BE2C (cell line): ENCODE results near the gene DRC1.

Source experiments
- DNase-seq: peaks from one replicate; pipeline ENCODE4 v3.0.0-alpha.2; 2020
- H3K27me3 ChIP-seq: fragments of 250-450 bp; sonication (Bioruptor Pico); 2 replicates; pipeline ENCODE4 v1.5.1; 2020; ENCODE audit warnings: mild to moderate bottlenecking
- H3K36me3 ChIP-seq: fragments of 250-450 bp; sonication (Bioruptor Pico); 2 replicates; pipeline ENCODE4 v1.5.1; 2020; ENCODE audit warnings: mild to moderate bottlenecking
- H3K4me1 ChIP-seq: fragments of 250-450 bp; sonication (Bioruptor Pico); 2 replicates; pipeline ENCODE4 v1.5.1; 2020
- H3K4me3 ChIP-seq: 2 replicates; pipeline ENCODE4 v1.5.1; 2011; ENCODE audit warnings: low read depth, low read length
- H3K9me3 ChIP-seq: fragments of 250-450 bp; sonication (Bioruptor Pico); 2 replicates; pipeline ENCODE4 v1.5.1; 2020
- TF ChIP-seq, protein P1 (sequence below): IDR thresholded peaks from 2 replicates; pipeline ENCODE4 v1.5.1; 2012; ENCODE audit warnings: mild to moderate bottlenecking, low read depth, low read length

Gene DRC1

DNA sequence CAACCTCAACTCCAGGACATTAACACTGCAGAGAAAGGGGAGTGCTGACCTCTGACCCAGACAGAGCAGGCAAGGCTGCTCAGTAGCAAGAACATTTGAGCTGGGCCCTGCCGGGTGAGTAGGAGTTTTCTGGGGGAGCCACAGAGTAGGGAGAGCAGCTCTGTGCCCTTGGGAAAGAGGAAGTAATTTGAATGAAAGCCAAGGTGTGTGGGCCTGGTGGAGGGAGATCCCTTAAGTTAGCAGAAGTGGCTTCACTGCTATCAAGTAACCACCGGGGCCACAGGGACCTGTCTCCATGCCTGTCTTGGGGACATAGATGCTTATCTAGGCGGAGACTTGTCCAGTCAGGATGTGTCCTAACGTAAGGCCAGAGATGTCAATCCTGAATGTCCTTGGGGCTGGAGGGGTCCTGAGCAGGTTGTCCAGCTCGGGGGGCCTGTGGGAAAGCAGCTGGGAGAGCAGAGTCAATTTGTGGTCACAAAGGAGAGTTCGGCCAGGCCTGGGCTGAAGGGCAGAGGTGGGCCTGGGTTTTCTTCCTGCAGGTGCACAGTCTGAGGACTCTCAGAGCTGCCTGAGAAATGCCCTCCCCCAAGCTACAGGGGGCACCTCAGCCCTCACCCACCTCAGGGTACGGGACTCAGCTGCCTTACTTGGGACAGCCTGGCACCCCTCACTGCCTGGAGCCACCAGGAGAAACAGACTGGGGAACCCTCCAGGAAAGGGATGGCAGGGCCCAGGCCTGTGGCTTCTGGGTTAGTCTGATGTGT is 91.2 kb downstream of the DRC1 start:
- Histone ChIP-seq H3K27me3 (no peaks in the 10 kb centered on the region), H3K4me3 (no peak overlapping the region), H3K36me3 (no peaks in the 10 kb centered on the region), H3K4me1 (no peaks in the 10 kb centered on the region), H3K9me3 (no peaks in the 10 kb centered on the region)
- TF ChIP-seq, protein P1, sequence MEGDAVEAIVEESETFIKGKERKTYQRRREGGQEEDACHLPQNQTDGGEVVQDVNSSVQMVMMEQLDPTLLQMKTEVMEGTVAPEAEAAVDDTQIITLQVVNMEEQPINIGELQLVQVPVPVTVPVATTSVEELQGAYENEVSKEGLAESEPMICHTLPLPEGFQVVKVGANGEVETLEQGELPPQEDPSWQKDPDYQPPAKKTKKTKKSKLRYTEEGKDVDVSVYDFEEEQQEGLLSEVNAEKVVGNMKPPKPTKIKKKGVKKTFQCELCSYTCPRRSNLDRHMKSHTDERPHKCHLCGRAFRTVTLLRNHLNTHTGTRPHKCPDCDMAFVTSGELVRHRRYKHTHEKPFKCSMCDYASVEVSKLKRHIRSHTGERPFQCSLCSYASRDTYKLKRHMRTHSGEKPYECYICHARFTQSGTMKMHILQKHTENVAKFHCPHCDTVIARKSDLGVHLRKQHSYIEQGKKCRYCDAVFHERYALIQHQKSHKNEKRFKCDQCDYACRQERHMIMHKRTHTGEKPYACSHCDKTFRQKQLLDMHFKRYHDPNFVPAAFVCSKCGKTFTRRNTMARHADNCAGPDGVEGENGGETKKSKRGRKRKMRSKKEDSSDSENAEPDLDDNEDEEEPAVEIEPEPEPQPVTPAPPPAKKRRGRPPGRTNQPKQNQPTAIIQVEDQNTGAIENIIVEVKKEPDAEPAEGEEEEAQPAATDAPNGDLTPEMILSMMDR = no peak
- DNase-seq = no peak

DNA sequence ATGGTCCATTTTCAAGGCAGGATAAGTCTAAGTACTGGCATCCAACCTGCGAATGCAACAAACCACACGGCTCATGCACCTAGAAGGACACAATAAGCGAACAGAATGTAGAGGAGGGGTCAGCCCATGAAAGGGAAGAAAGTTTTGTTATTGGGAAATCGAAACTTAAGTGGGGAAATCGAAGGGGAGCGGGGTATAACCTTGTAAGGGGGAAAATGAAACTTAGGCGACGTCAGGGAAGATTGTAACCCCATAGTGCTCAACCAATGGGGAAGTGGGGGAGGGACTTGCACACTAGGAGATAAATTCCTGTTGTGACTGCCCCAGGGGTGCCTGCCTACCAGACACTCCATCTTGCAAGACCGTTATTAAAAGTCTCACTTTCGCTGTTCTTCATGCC is 91.8 kb downstream of the DRC1 start:
- Histone ChIP-seq H3K27me3 (no peaks in the 10 kb centered on the region), H3K4me3 (no peak overlapping the region), H3K9me3 (no peaks in the 10 kb centered on the region), H3K4me1 (no peaks in the 10 kb centered on the region), H3K36me3 (no peaks in the 10 kb centered on the region)
- no peak for DNase-seq
- TF ChIP-seq, protein P1 = no peak

DNA sequence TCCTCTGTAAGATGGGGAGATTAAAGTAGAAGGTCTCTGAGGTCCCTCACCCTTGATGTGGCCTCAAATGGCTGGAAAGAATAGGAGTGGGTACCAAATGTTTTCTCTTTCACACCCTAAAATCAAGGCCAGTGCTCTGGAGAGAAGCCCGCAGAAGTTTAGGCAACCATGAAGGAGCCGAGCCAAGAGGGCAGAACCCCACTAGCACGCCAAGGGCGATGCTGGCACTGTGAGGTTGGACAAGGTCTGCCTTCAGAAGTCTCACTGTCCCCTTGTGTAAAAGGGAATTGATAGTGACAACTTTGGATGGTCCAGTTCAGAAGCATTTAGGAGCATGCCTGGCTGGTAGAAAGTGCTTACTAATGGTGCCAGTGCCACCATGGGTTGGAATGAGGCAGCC is 92.5 kb downstream of the DRC1 start:
- H3K27me3 ChIP-seq = no peaks in the 10 kb centered on the region
- no peak overlapping the region for H3K4me3 ChIP-seq
- H3K9me3 ChIP-seq = no peaks in the 10 kb centered on the region
- H3K36me3 ChIP-seq = no peaks in the 10 kb centered on the region
- no peaks in the 10 kb centered on the region for H3K4me1 ChIP-seq
- no peak for DNase-seq
- TF ChIP-seq, protein P1 = no peak

DNA sequence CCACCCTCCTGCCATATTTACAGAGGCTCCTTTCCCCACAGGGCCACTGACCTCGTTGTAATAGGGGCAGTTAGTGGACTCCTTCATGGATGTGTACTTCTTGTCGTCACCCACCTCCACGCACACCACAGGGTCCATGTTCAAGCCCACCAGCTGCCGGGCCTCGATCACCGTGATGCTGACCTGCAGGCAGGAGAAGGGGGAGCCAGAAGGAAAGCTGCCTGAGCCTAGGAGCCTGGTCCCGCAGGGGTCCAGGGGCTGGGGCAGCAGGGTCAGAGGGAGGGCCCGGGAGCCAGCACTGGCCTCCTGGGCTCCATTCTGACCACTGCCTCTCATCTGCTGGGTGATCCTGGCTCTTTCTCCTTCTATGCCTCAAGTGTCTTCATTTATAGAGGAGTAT is 93.2 kb downstream of the DRC1 start:
- Histone ChIP-seq H3K9me3 (no peaks in the 10 kb centered on the region), H3K36me3 (no peaks in the 10 kb centered on the region), H3K4me3 (no peak overlapping the region), H3K27me3 (no peaks in the 10 kb centered on the region), H3K4me1 (no peaks in the 10 kb centered on the region)
- no peak for DNase-seq
- TF ChIP-seq, protein P1 = no peak

DNA sequence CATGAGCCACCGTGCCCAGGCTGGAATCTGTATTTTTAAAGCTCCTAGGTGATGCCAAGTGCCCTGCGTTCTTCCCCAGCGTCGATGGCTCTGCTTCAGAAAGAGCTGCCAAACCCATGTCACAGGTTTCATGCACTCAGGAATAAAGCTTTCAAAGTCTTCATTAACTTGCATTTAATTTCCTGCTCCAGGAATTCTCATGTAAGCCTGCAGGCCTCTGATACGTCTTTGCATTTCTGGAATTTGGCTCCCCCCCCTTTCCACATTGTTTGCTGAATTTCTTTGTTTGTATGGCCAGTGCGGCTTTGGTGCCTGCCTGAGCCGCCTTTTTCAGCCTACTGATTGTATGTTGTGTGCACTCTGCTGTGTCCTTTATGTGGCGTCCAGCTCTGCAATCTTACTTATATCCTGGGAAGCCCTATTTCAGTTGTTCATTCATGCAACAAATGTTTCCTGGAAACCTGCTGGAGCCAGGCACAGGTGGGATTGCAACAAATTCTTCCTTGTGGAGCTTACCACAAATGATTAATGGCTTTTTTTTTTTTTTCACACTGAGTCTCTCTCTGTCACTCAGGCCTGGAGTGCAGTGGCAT is 94.1 kb downstream of the DRC1 start:
- H3K4me3 ChIP-seq = no peak overlapping the region
- H3K4me1 ChIP-seq = no peaks in the 10 kb centered on the region
- TF ChIP-seq, protein P1 = no peak
- H3K9me3 ChIP-seq = no peaks in the 10 kb centered on the region
- H3K36me3 ChIP-seq = no peaks in the 10 kb centered on the region
- no peaks in the 10 kb centered on the region for H3K27me3 ChIP-seq
- DNase-seq = no peak

DNA sequence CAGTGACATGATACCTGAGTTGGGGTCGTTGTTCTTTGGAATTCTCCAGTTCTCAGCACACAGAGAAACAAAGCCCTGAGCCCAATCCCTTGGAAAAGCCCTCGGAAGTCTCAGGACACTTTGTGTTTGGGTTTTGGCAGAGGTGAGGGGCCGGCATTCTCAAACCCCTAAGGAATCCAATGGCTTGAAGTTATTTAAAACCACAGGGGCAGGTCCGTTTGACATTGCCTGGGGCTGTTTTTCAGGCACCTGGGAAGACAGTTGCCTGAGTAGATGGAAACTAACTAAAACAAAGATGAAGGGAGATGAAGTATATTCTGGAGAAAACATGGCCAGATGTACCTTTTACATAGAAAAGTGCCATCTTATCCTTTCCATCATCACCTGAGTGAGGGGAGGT is 98.7 kb downstream of the DRC1 start:
- no peaks in the 10 kb centered on the region for H3K36me3 ChIP-seq
- no peaks in the 10 kb centered on the region for H3K27me3 ChIP-seq
- no peak for DNase-seq
- TF ChIP-seq, protein P1 = no peak
- H3K4me1 ChIP-seq = no peaks in the 10 kb centered on the region
- no peak overlapping the region for H3K4me3 ChIP-seq
- no peaks in the 10 kb centered on the region for H3K9me3 ChIP-seq
